ENCODE results near the gene FANCC.

Gene FANCC

GRCh38 chr9:95268681-95269080 is 48.8 kb downstream of the FANCC start:
- Histone ChIP-seq H3K9ac (no peak overlapping the region), H3K27me3 (no peaks in the 10 kb centered on the region), H3K9me3 (replicated peaks in 1 of 11) (peaks cover 0 to 11% (median 0%) of the 10 kb centered on the region in 11 experiments; a peak in 3 of 22 replicates), H3K4me2 (0 out of 22 replicates have a peak overlapping the region, but pooled peaks of 1 of the 11 experiments have one; percentile 1), H4K20me1 (no peaks in the 10 kb centered on the region; a peak in 2 of 22 replicates), H3K27ac (no peak overlapping the region), H3K4me3 (no peak overlapping the region), H3K36me3 (no peaks in the 10 kb centered on the region), H3K4me1 (peaks cover 19 to 46% (median 37%) of the 10 kb centered on the region in 10 experiments)
- no peak for TF ChIP-seq Cebpa-rat (IDR thresholded peaks at IDR 0.05)

- TF ChIP-seq Cebpa-rat (IDR thresholded peaks at IDR 0.05): no peak
- no peaks in the 10 kb centered on the region; a peak in 2 of 22 replicates for H4K20me1 ChIP-seq
- H3K4me1 ChIP-seq: peaks cover 9 to 46% (median 34%) of the 10 kb centered on the region in 10 experiments; a peak in 19 of 20 replicates
- peak overlapping the region in 1 of 11 experiments; percentile 3; a peak in 1 of 22 replicates for H3K27ac ChIP-seq
- no peaks in the 10 kb centered on the region for H3K27me3 ChIP-seq
- H3K4me2 ChIP-seq: peak overlapping the region; percentile 24 to 86 (median 71); a peak in 21 of 22 replicates
- no peak overlapping the region for H3K4me3 ChIP-seq
- H3K9ac ChIP-seq: no peak overlapping the region
- H3K9me3 ChIP-seq (replicated peaks in 1 of 11): no peaks in the 10 kb centered on the region
- H3K36me3 ChIP-seq: no peaks in the 10 kb centered on the region
Observed at GRCh38 chr9:95266649-95267048, 50.9 kb downstream of the FANCC start.

- H3K9me3 ChIP-seq (replicated peaks in 1 of 11): no peaks in the 10 kb centered on the region
- no peak overlapping the region for H3K9ac ChIP-seq
- no peaks in the 10 kb centered on the region for H3K36me3 ChIP-seq
- H3K4me1 ChIP-seq: peaks cover 9 to 46% (median 34%) of the 10 kb centered on the region in 10 experiments; a peak in 19 of 20 replicates
- peak overlapping the region in 9 of 11 experiments; percentile 26 to 86 (median 73); a peak in 16 of 22 replicates for H3K4me2 ChIP-seq
- H3K4me3 ChIP-seq: no peak overlapping the region
- H3K27ac ChIP-seq: no peak overlapping the region
- H3K27me3 ChIP-seq: no peaks in the 10 kb centered on the region
- no peaks in the 10 kb centered on the region; a peak in 2 of 22 replicates for H4K20me1 ChIP-seq
- TF ChIP-seq Cebpa-rat (IDR thresholded peaks at IDR 0.05): no peak
Observed at GRCh38 chr9:95265960-95266359, 51.5 kb downstream of the FANCC start.

- H3K4me1 ChIP-seq: peaks cover 9 to 46% (median 34%) of the 10 kb centered on the region in 10 experiments; a peak in 19 of 20 replicates
- H3K9me3 ChIP-seq (replicated peaks in 1 of 11): peaks cover 0 to 3% (median 0%) of the 10 kb centered on the region in 11 experiments; a peak in 3 of 22 replicates
- TF ChIP-seq Cebpa-rat (IDR thresholded peaks at IDR 0.05): no peak
- H3K27ac ChIP-seq: no peak overlapping the region
- H3K4me3 ChIP-seq: no peak overlapping the region
- peak overlapping the region in 7 of 11 experiments; percentile 24 to 86 (median 73); a peak in 11 of 22 replicates for H3K4me2 ChIP-seq
- H4K20me1 ChIP-seq: no peaks in the 10 kb centered on the region; a peak in 2 of 22 replicates
- H3K27me3 ChIP-seq: no peaks in the 10 kb centered on the region
- no peak overlapping the region for H3K9ac ChIP-seq
- no peaks in the 10 kb centered on the region for H3K36me3 ChIP-seq
Observed at GRCh38 chr9:95264954-95265615, 52.4 kb downstream of the FANCC start.

- no peak for TF ChIP-seq Cebpa-rat (IDR thresholded peaks at IDR 0.05)
- no peak overlapping the region for H3K4me3 ChIP-seq
- no peaks in the 10 kb centered on the region for H3K27me3 ChIP-seq
- peaks cover 0 to 6% (median 0%) of the 10 kb centered on the region in 11 experiments; a peak in 4 of 22 replicates for H3K9me3 ChIP-seq (replicated peaks in 1 of 11)
- no peaks in the 10 kb centered on the region for H3K36me3 ChIP-seq
- no peak overlapping the region for H3K27ac ChIP-seq
- no peaks in the 10 kb centered on the region for H4K20me1 ChIP-seq
- H3K4me1 ChIP-seq: peaks cover 7 to 31% (median 27%) of the 10 kb centered on the region in 10 experiments; a peak in 19 of 20 replicates
- H3K4me2 ChIP-seq: no peak overlapping the region
- no peak overlapping the region for H3K9ac ChIP-seq
Observed at GRCh38 chr9:95261890-95262289, 55.6 kb downstream of the FANCC start.

- Histone ChIP-seq H3K27ac (no peak overlapping the region), H3K4me3 (no peak overlapping the region), H3K27me3 (no peaks in the 10 kb centered on the region), H4K20me1 (no peaks in the 10 kb centered on the region), H3K9me3 (replicated peaks in 1 of 11) (peaks cover 5 to 16% (median 11%) of the 10 kb centered on the region in 11 experiments; a peak in 17 of 22 replicates), H3K36me3 (peaks cover 4 to 23% (median 16%) of the 10 kb centered on the region in 11 experiments; a peak in 17 of 22 replicates), H3K4me1 (peaks cover 6 to 17% (median 14%) of the 10 kb centered on the region in 10 experiments; a peak in 16 of 20 replicates), H3K9ac (no peak overlapping the region), H3K4me2 (peak overlapping the region; percentile 22 to 79 (median 52); a peak in 20 of 22 replicates)
- no peak for TF ChIP-seq Cebpa-rat (IDR thresholded peaks at IDR 0.05)
Observed at GRCh38 chr9:95250462-95251221, 66.9 kb downstream of the FANCC start.

- Histone ChIP-seq H3K27ac (no peak overlapping the region), H3K27me3 (no peaks in the 10 kb centered on the region), H3K9me3 (replicated peaks in 1 of 11) (peaks cover 4 to 10% (median 7%) of the 10 kb centered on the region in 11 experiments; a peak in 15 of 22 replicates), H3K4me1 (peaks cover 6 to 17% (median 14%) of the 10 kb centered on the region in 10 experiments; a peak in 16 of 20 replicates), H4K20me1 (no peaks in the 10 kb centered on the region), H3K4me2 (peak overlapping the region in 6 of 11 experiments; percentile 31 to 79 (median 68); a peak in 11 of 22 replicates), H3K4me3 (no peak overlapping the region), H3K36me3 (peaks cover 4 to 24% (median 17%) of the 10 kb centered on the region in 11 experiments; a peak in 17 of 22 replicates), H3K9ac (no peak overlapping the region)
- TF ChIP-seq Cebpa-rat (IDR thresholded peaks at IDR 0.05): no peak
Observed at GRCh38 chr9:95249986-95250385, 67.5 kb downstream of the FANCC start.

- no peak for TF ChIP-seq Cebpa-rat (IDR thresholded peaks at IDR 0.05)
- H3K4me3 ChIP-seq: no peak overlapping the region
- H3K4me2 ChIP-seq: no peak overlapping the region
- H3K27me3 ChIP-seq: no peaks in the 10 kb centered on the region
- no peaks in the 10 kb centered on the region for H4K20me1 ChIP-seq
- H3K36me3 ChIP-seq: peaks cover 4 to 31% (median 17%) of the 10 kb centered on the region in 11 experiments; a peak in 16 of 22 replicates
- peaks cover 6 to 17% (median 14%) of the 10 kb centered on the region in 10 experiments; a peak in 16 of 20 replicates for H3K4me1 ChIP-seq
- no peak overlapping the region for H3K27ac ChIP-seq
- no peaks in the 10 kb centered on the region for H3K9me3 ChIP-seq (replicated peaks in 1 of 11)
- no peak overlapping the region for H3K9ac ChIP-seq
Observed at GRCh38 chr9:95246547-95246946, 71.0 kb downstream of the FANCC start.

- TF ChIP-seq Cebpa-rat (IDR thresholded peaks at IDR 0.05): no peak
- peaks cover 4 to 31% (median 16%) of the 10 kb centered on the region in 11 experiments; a peak in 17 of 22 replicates for H3K36me3 ChIP-seq
- no peak overlapping the region for H3K9ac ChIP-seq
Observed at GRCh38 chr9:95242613-95243012, 74.9 kb downstream of the FANCC start.

More at GRCh38 chr9:95242613-95243012, 74.9 kb downstream of the FANCC start:
- H3K9me3 ChIP-seq (replicated peaks in 1 of 11): no peaks in the 10 kb centered on the region
- H3K4me3 ChIP-seq: no peak overlapping the region
- no peaks in the 10 kb centered on the region for H4K20me1 ChIP-seq
- H3K27ac ChIP-seq: no peak overlapping the region
- no peaks in the 10 kb centered on the region for H3K27me3 ChIP-seq
- H3K4me1 ChIP-seq: no peaks in the 10 kb centered on the region
- H3K4me2 ChIP-seq: no peak overlapping the region

Measured in BLaER1 treated with 17β-estradiol and CSF1 and Interleukin-3, amounts not matched to agents 10 nM and 100 nM (cell line).